Heart right ventricle (tissue), 16 donors: ENCODE measurements around the gene CCL27. TPM values are rescaled to one million over a fixed set of nuclear protein-coding genes. Genes with fewer than 3 reads are reported as not detected.

Experiments
- ATAC-seq, 8 donors: fragments of 200-7000 bp; cut with Tn5 transposase; one replicate each; pipeline ENCODE4 v1.9.1; 2020; ENCODE audit warnings: mild to moderate bottlenecking in 8 of 8, moderate library complexity in 8 of 8, moderate number of reproducible peaks in 1 of 8
- DNase-seq, 2 donors: peaks; one replicate each; pipeline ENCODE4 v3.0.0-alpha.2; 2020
- H3K27ac ChIP-seq, 10 donors: fragments of 200-600 bp; sonication (generic) in 2 of 10; one replicate each; pipeline versions ENCODE4 v1.5.0 to v1.8.0; 2020 to 2022; ENCODE audit warnings: mild to moderate bottlenecking in 3 of 10
- H3K27me3 ChIP-seq, 7 donors: fragments of 200-600 bp; one replicate each; pipeline ENCODE4 v1.8.0; 2021 to 2022; ENCODE audit warnings: mild to moderate bottlenecking in 2 of 7
- H3K36me3 ChIP-seq, 9 donors: fragments of 200-600 bp; sonication (generic) in 1 of 9; one replicate each; pipeline versions ENCODE4 v1.5.0 to v1.8.0; 2020 to 2022; ENCODE audit warnings: mild to moderate bottlenecking in 2 of 9
- H3K4me1 ChIP-seq, 9 donors: fragments of 200-600 bp; sonication (generic) in 1 of 9; one replicate each; pipeline versions ENCODE4 v1.5.0 to v1.8.0; 2020 to 2022; ENCODE audit warnings: mild to moderate bottlenecking in 4 of 9
- H3K4me3 ChIP-seq, 10 donors: fragments of 200-600 bp; sonication (generic) in 2 of 10; one replicate each; pipeline versions ENCODE4 v1.5.0 to v1.8.0; 2020 to 2022; ENCODE audit warnings: mild to moderate bottlenecking in 7 of 10, moderate library complexity in 2 of 10
- H3K9me3 ChIP-seq, 11 donors: fragments of 200-600 bp in 10 of 11; sonication (generic) in 2 of 11; one replicate each; pipeline versions ENCODE4 v1.5.0 to v1.8.0; 2013 to 2022; ENCODE audit warnings: mild to moderate bottlenecking in 2 of 11, control low read depth in 1 of 11, moderate library complexity in 1 of 11
- WGBS, 2 donors: extraction: QIAGEN DNeasy Blood & Tissue Kit; methylation state at CpG; one replicate each; pipeline ENCODE4 v1.1.7; 2013; ENCODE audit warnings: inconsistent platforms in 1 of 2; 5-methylcytosine and 5-hydroxymethylcytosine counted together
- intact Hi-C, 10 donors: fragments of 100-400 bp; cut with DNase I; formaldehyde crosslinking; loops; one replicate each; pipeline versions ENCODE4 v1.11.1 to v1.14.2; 2022
- polyA plus RNA-seq, 2 donors: library from polyadenylated mRNA; stranded (reverse); fragments of 200-250 nt; gene quantifications; one replicate each; pipeline ENCODE4 v1.2.3, GENCODE V29; 2013
- total RNA-seq, 10 donors: library from RNA; stranded (reverse); fragmentation: NEBNext Ultra II Directional in 3 of 10; extraction: Animal tissue kit (Norgen Biotek cat#: 25700) in 3 of 10; gene quantifications; one replicate each; pipeline versions ENCODE4 v1.2.1 to v1.2.4, GENCODE V29; 2021 to 2023
- TF ChIP-seq, protein P1 (sequence below), 9 donors: fragments of 200-600 bp; sonication (generic) in 2 of 9; IDR thresholded peaks; one replicate each; pipeline versions ENCODE4 v1.5.0 to v1.8.0; 2021 to 2022; ENCODE audit warnings: antibody characterized with exemption in 9 of 9, mild to moderate bottlenecking in 5 of 9, moderate library complexity in 1 of 9
- donor health status: Arrhythmogenic right ventricular cardiomyopathy.
- donor health status: ischemic (EF 13 %, LVEDD 7.1; RV severe dilation, severe dysfunction).
- donor health status: healthy with polysubstance abuse.
- donor health status: DM: no; HTN: yes; CAD: no.
- donor health status: DM: no; HTN: no; CAD: no.
- donor health status: ischemic (EF 25% LVEDD 6.9; RV normal size, moderate dysfunction).
- donor health status: ischemic (EF 25% LVEDD 5.7; RV mildly dilated, moderate dysfunction).
- donor health status: healthy.
- donor health status: DM: yes; HTN: yes; CAD: no.
- donor health status: Ischemic cardiomyopathy.
- donor health status: ischemic (EF 35%, LVEDD 5.7; RV mildly dilated, moderate dysfunction).
- donor health status: nonischemic (EF 11% LVEDD 7.7; RV severe dilation, severe dysfunction).
- donor health status: DM: yes; HTN: yes; CAD: no.
- donor health status: PGD.
- donor health status: ischemic (EF 29% LVEDD 5.4; RV normal size, mild dysfunction).
- donor health status: nonischemic (EF 23%, LVEDD 6.1; RV moderate dilation, normal function).

CCL27 gene
- total and polyA plus RNA-seq, 12 donors, result 0.44 to 0.45 TPM; not detected in 10

GRCh38 chr9:34686231-34686630 lies 23.8 kb upstream of the CCL27 start:
- H3K9me3 ChIP-seq, result no peaks in the 10 kb centered on the region
- no peak overlapping the region for H3K4me3 ChIP-seq
- TF ChIP-seq, protein P1, sequence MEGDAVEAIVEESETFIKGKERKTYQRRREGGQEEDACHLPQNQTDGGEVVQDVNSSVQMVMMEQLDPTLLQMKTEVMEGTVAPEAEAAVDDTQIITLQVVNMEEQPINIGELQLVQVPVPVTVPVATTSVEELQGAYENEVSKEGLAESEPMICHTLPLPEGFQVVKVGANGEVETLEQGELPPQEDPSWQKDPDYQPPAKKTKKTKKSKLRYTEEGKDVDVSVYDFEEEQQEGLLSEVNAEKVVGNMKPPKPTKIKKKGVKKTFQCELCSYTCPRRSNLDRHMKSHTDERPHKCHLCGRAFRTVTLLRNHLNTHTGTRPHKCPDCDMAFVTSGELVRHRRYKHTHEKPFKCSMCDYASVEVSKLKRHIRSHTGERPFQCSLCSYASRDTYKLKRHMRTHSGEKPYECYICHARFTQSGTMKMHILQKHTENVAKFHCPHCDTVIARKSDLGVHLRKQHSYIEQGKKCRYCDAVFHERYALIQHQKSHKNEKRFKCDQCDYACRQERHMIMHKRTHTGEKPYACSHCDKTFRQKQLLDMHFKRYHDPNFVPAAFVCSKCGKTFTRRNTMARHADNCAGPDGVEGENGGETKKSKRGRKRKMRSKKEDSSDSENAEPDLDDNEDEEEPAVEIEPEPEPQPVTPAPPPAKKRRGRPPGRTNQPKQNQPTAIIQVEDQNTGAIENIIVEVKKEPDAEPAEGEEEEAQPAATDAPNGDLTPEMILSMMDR (IDR thresholded peaks at IDR 0.05), result no peak
- ATAC-seq, result peak in 3 of 8 donors; percentile 43 to 53 (median 45)
- H3K4me1 ChIP-seq, result peaks cover 0 to 38% (median 0%) of the 10 kb centered on the region in 9 donors
- peaks cover 0 to 7% (median 0%) of the 10 kb centered on the region in 9 donors for H3K36me3 ChIP-seq
- peak overlapping the region in 1 of 10 donors; percentile 38 for H3K27ac ChIP-seq
- 76 to 84% methylated on average over 5 of the region's 5 CpGs for WGBS, 2 donors
- no peaks in the 10 kb centered on the region for H3K27me3 ChIP-seq
- peak in 1 of 2 donors; percentile 21 for DNase-seq
- intact Hi-C loops, result no loop called here

- DNase-seq, result no peak
- H3K36me3 ChIP-seq, result peaks cover 0 to 7% (median 0%) of the 10 kb centered on the region in 9 donors
- peaks cover 0 to 32% (median 0%) of the 10 kb centered on the region in 9 donors for H3K4me1 ChIP-seq
- H3K4me3 ChIP-seq, result no peak overlapping the region
- TF ChIP-seq, protein P1 (IDR thresholded peaks at IDR 0.05), result no peak
- no peak for ATAC-seq
- H3K27ac ChIP-seq, result peak overlapping the region in 1 of 10 donors; percentile 38
- WGBS, 2 donors, result 78 to 84% methylated on average over 4 of the region's 4 CpGs
- no peaks in the 10 kb centered on the region for H3K9me3 ChIP-seq
- intact Hi-C loops, result no loop called here
- no peaks in the 10 kb centered on the region for H3K27me3 ChIP-seq
Observed at GRCh38 chr9:34685591-34685990, 23.1 kb upstream of the CCL27 start.

- H3K36me3 ChIP-seq, result peaks cover 0 to 7% (median 0%) of the 10 kb centered on the region in 9 donors
- no peaks in the 10 kb centered on the region for H3K9me3 ChIP-seq
- TF ChIP-seq, protein P1 (IDR thresholded peaks at IDR 0.05), result no peak
- intact Hi-C loops, result no loop called here
- H3K27ac ChIP-seq, result peak overlapping the region in 1 of 10 donors; percentile 38
- H3K27me3 ChIP-seq, result no peaks in the 10 kb centered on the region
- H3K4me3 ChIP-seq, result no peak overlapping the region
- no peak for ATAC-seq
- peaks cover 0 to 31% (median 0%) of the 10 kb centered on the region in 9 donors for H3K4me1 ChIP-seq
- no peak for DNase-seq
- 96 to 98% methylated on average over 4 of the region's 4 CpGs for WGBS, 2 donors
Observed at GRCh38 chr9:34684816-34685215, 22.4 kb upstream of the CCL27 start.

- no peak for ATAC-seq
- no peak overlapping the region for H3K27ac ChIP-seq
- intact Hi-C loops, result no loop called here
Observed at GRCh38 chr9:34684145-34684544, 21.7 kb upstream of the CCL27 start.

More at GRCh38 chr9:34684145-34684544, 21.7 kb upstream of the CCL27 start:
- no peaks in the 10 kb centered on the region for H3K27me3 ChIP-seq
- no peak overlapping the region for H3K4me3 ChIP-seq
- TF ChIP-seq, protein P1 (IDR thresholded peaks at IDR 0.05), result no peak
- H3K9me3 ChIP-seq, result no peaks in the 10 kb centered on the region
- 91 to 92% methylated on average over 4 of the region's 4 CpGs for WGBS, 2 donors
- peaks cover 0 to 31% (median 0%) of the 10 kb centered on the region in 9 donors for H3K4me1 ChIP-seq
- peaks cover 0 to 7% (median 0%) of the 10 kb centered on the region in 9 donors for H3K36me3 ChIP-seq
- no peak for DNase-seq
